SK-N-SH (cell line): Measurements from ENCODE around the gene XPA. TPM values are rescaled to one million over a fixed set of nuclear protein-coding genes. Genes with fewer than 3 reads are reported as not detected.

ENCODE experiments used
- CTCF ChIA-PET: fragments of 300-600, 350-600 bp; formaldehyde crosslinking; extraction: SDS; loops from one replicate; lab custom pipeline; 2021; lab: Yijun Ruan, JAX
- POLR2A ChIA-PET: fragments of 350-600 bp; sonication (Branson Sonifier 250); formaldehyde crosslinking; extraction: SDS; loops from one replicate; lab custom pipeline; 2020; ENCODE audit warnings: antibody characterized with exemption, inconsistent platforms; lab: Yijun Ruan, JAX
- DNase-seq: peaks from one replicate; pipeline ENCODE4 v3.0.0; 2012
- H2AFZ ChIP-seq: fragments of 200-600 bp; sonication (generic); 2 replicates; pipeline ENCODE4 v1.8.1; 2016; ENCODE audit warnings: antibody characterized with exemption, mild to moderate bottlenecking, low read depth
- H3F3A ChIP-seq: fragments of 200-600 bp; sonication (generic); replicated peaks from 2 replicates; pipeline ENCODE3; 2016; ENCODE audit warnings: antibody characterized with exemption, mild to moderate bottlenecking; ENCODE audit not compliant: insufficient read depth
- H3K27ac ChIP-seq, 2 experiments: fragments of 200-500 bp in 1 of 2; fragments of 200-600 bp in 1 of 2; sonication (Bioruptor generic) in 1 of 2; sonication (generic), shearing (Covaris generic) in 1 of 2; 2 replicates each; pipeline versions ENCODE4 v1.5.1 to v1.6.1; 2014 to 2016; ENCODE audit warnings: low read depth in 2 of 2, inconsistent platforms in 1 of 2, low read length in 1 of 2, mild to moderate bottlenecking in 1 of 2, mixed read lengths in 1 of 2
- H3K27me3 ChIP-seq: fragments of 200-600 bp; sonication (generic), shearing (Covaris generic); 2 replicates; pipeline ENCODE4 v1.6.1; 2016; ENCODE audit warnings: mixed run types; ENCODE audit not compliant: insufficient read depth
- H3K36me3 ChIP-seq, 2 experiments: fragments of 200-500 bp in 1 of 2; fragments of 200-600 bp in 1 of 2; sonication (Bioruptor generic) in 1 of 2; sonication (generic) in 1 of 2; replicated peaks in 1 of 2; 2 replicates each; pipeline versions ENCODE3 to v1.5.1; 2014 to 2016; ENCODE audit warnings: low read length in 1 of 2, mild to moderate bottlenecking in 1 of 2; ENCODE audit not compliant: insufficient read depth in 2 of 2, control insufficient read depth in 1 of 2
- H3K4me1 ChIP-seq, 2 experiments: fragments of 200-500 bp in 1 of 2; fragments of 200-600 bp in 1 of 2; sonication (Bioruptor generic) in 1 of 2; sonication (generic), shearing (Covaris generic) in 1 of 2; 2 replicates each; pipeline versions ENCODE4 v1.5.1 to v1.6.1; 2014 to 2016; ENCODE audit warnings: low read depth in 1 of 2, low read length in 1 of 2, mixed run types in 1 of 2; ENCODE audit not compliant: insufficient read depth in 2 of 2, control insufficient read depth in 1 of 2
- H3K4me2 ChIP-seq: fragments of 200-600 bp; sonication (generic), shearing (Covaris generic); 2 replicates; pipeline ENCODE4 v1.6.1; 2017; ENCODE audit warnings: mixed run types
- H3K4me3 ChIP-seq, 2 experiments: fragments of 200-500 bp in 1 of 2; fragments of 200-600 bp in 1 of 2; sonication (Bioruptor generic) in 1 of 2; sonication (generic), shearing (Covaris generic) in 1 of 2; 2 replicates each; pipeline versions ENCODE4 v1.5.1 to v1.8.1; 2014 to 2016; ENCODE audit warnings: low read depth in 2 of 2, inconsistent platforms in 1 of 2, low read length in 1 of 2, mild to moderate bottlenecking in 1 of 2, mixed read lengths in 1 of 2, moderate library complexity in 1 of 2
- H3K79me2 ChIP-seq: fragments of 200-600 bp; sonication (generic); 2 replicates; pipeline ENCODE4 v1.8.1; 2017; ENCODE audit warnings: mild to moderate bottlenecking; ENCODE audit not compliant: insufficient read depth
- H3K9ac ChIP-seq: fragments of 200-600 bp; sonication (generic); 2 replicates; pipeline ENCODE4 v1.6.1; 2017; ENCODE audit warnings: mixed run types
- H3K9me2 ChIP-seq: fragments of 200-600 bp; sonication (generic); 2 replicates; pipeline ENCODE4 v1.6.1; 2017; ENCODE audit warnings: mixed run types
- H3K9me3 ChIP-seq: fragments of 200-600 bp; sonication (generic); 2 replicates; pipeline ENCODE4 v1.6.1; 2017; ENCODE audit warnings: mixed run types, mild to moderate bottlenecking, moderate library complexity
- H4K20me1 ChIP-seq: fragments of 200-600 bp; sonication (generic); 2 replicates; pipeline ENCODE4 v1.6.1; 2017; ENCODE audit warnings: mild to moderate bottlenecking, mixed run types; ENCODE audit not compliant: insufficient read depth
- EZH2phosphoT487 ChIP-seq: fragments of 200-600 bp; sonication (generic); IDR thresholded peaks from 2 replicates; pipeline ENCODE4 v1.6.1; 2017; ENCODE audit warnings: low read depth, mixed run types, mild to moderate bottlenecking, antibody characterized with exemption, moderate library complexity, borderline replicate concordance
- MAX ChIP-seq: IDR thresholded peaks from 2 replicates; pipeline ENCODE4 v1.4.0; 2012; ENCODE audit warnings: low read depth
- MEF2A ChIP-seq: IDR thresholded peaks from 2 replicates; pipeline ENCODE4 v1.4.0; 2012; ENCODE audit warnings: low read depth, borderline replicate concordance
- MXI1 ChIP-seq: IDR thresholded peaks from 2 replicates; pipeline ENCODE4 v1.6.1; 2012; ENCODE audit warnings: mild to moderate bottlenecking, low read depth, low read length, improper control_type of control experiment
- NRF1 ChIP-seq: IDR thresholded peaks from 2 replicates; pipeline ENCODE4 v1.6.1; 2012; ENCODE audit warnings: low read depth, mild to moderate bottlenecking, low read length
- POLR2AphosphoS5 ChIP-seq: IDR thresholded peaks from 2 replicates; pipeline ENCODE4 v1.6.1; 2012; ENCODE audit warnings: low read depth, low read length
- RCOR1 ChIP-seq: fragments of 150-350 bp; IDR thresholded peaks from 2 replicates; pipeline ENCODE4 v1.6.1; 2017; ENCODE audit warnings: antibody characterized with exemption, low read length
- REST ChIP-seq: IDR thresholded peaks from 2 replicates; pipeline ENCODE4 v1.6.1; 2012; ENCODE audit warnings: mild to moderate bottlenecking, low read depth, low read length, moderate library complexity
- RXRA ChIP-seq: IDR thresholded peaks from 2 replicates; pipeline ENCODE4 v1.4.0; 2012; ENCODE audit warnings: low read depth, mild to moderate bottlenecking, borderline replicate concordance
- SIN3A ChIP-seq: IDR thresholded peaks from 2 replicates; pipeline ENCODE4 v1.6.1; 2012; ENCODE audit warnings: low read depth, mild to moderate bottlenecking, low read length, moderate library complexity, borderline replicate concordance
- TAF1 ChIP-seq: IDR thresholded peaks from 2 replicates; pipeline ENCODE4 v1.6.1; 2012; ENCODE audit warnings: low read depth, mild to moderate bottlenecking, low read length, moderate library complexity, borderline replicate concordance
- YY1 ChIP-seq: IDR thresholded peaks from 2 replicates; pipeline ENCODE4 v1.4.0; 2012; ENCODE audit warnings: low read depth, mild to moderate bottlenecking
- WGBS: methylation state at CpG from one replicate; pipeline ENCODE4 v1.1.6; 2017; ENCODE audit warnings: low lambda C conversion rate; 5-methylcytosine and 5-hydroxymethylcytosine counted together
- polyA plus RNA-seq, 3 experiments: library from polyadenylated mRNA; depleted of rRNA; stranded (reverse); fragments of >200 nt; gene quantifications; 2 replicates each; pipeline ENCODE4 v1.2.3, GENCODE V29; 2012

Gene XPA
- polyA plus RNA-seq (2012; rRNA removed), result 3.2 and 3.3 TPM in 2 replicates
- 3.8 and 6.0 TPM in 2 replicates for polyA plus RNA-seq (2012; cell fraction: cytosol; rRNA removed)
- 4.2 and 5.5 TPM in 2 replicates for polyA plus RNA-seq (2012; cell fraction: nucleus; rRNA removed)

GRCh38 chr9:97696803-97697601 is at the start of gene XPA:
Gene XPA, minus strand, starts transcription at chr9:97697340. Its CDS starts 48 bp downstream, at chr9:97697292.
- Histone ChIP-seq H3K9ac (peak within 1 kb of the TSS; percentile 83), H3K36me3 (peaks cover 10 to 12% of the 10 kb centered on the region in 2 experiments), H2AFZ (peak within 1 kb of the TSS; percentile 95), H4K20me1 (peaks cover 5% of the 10 kb centered on the region; the same call in 1 of the 2 replicates), H3K4me3 (peak within 1 kb of the TSS; percentile 82 to 95), H3K9me3 (no peaks in the 10 kb centered on the region), H3K9me2 (no peaks in the 10 kb centered on the region), H3K79me2 (peaks cover 33% of the 10 kb centered on the region), H3K27ac (peak within 1 kb of the TSS; percentile 73 to 93), H3F3A (no peaks in the 10 kb centered on the region), H3K4me2 (peak within 1 kb of the TSS; percentile 92), H3K4me1 (peaks cover 7 to 19% of the 10 kb centered on the region in 2 experiments; a peak in 3 of 4 replicates), H3K27me3 (no peaks in the 10 kb centered on the region)
- peak; percentile 99 for DNase-seq
- ChIA-PET POLR2A (interaction anchor here (1.1 to 2.0 kb wide), 3 partner anchors 9 to 226 kb away, joined by 3 to 10 read pairs (median 5); partner anchors contain the start of genes NCBP1, TRMO and TSTD2), CTCF (interaction anchor here (1.1 to 2.2 kb wide), 4 partner anchors 9 to 338 kb away, joined by 3 to 7 read pairs (median 4); no protein-coding TSS in a partner anchor)
- TF ChIP-seq SIN3A, result peak; percentile 75; the same call in 1 of the 2 replicates
- peak; percentile 75 for TF ChIP-seq MXI1
- TF ChIP-seq YY1, result peak; percentile 82
- no peak for TF ChIP-seq RXRA
- no peak for TF ChIP-seq MEF2A
- TF ChIP-seq NRF1, result peak; percentile 85
- TF ChIP-seq POLR2AphosphoS5, result peak; percentile 78
- TF ChIP-seq MAX, result peak; percentile 37; the same call in 1 of the 2 replicates
- peak; percentile 70 for TF ChIP-seq TAF1
- TF ChIP-seq EZH2phosphoT487, result no peak
- TF ChIP-seq, all 33 proteins: peak for 7
- under 1% methylated on average over 38 of the region's 82 CpGs for WGBS

- CTCF ChIA-PET, result no interaction called here
- WGBS, result 5% methylated on average over 4 of the region's 7 CpGs
- DNase-seq, result peak; percentile 22
These were observed 47.9 kb upstream of the XPA start for GRCh38 chr9:97744710-97745708.

More at GRCh38 chr9:97744710-97745708, 47.9 kb upstream of the XPA start:
- Histone ChIP-seq H3K9me2 (no peaks in the 10 kb centered on the region), H3F3A (no peaks in the 10 kb centered on the region), H3K79me2 (no peaks in the 10 kb centered on the region), H3K4me2 (no peak overlapping the region), H3K4me1 (no peaks in the 10 kb centered on the region; a peak in 1 of 4 replicates), H3K27me3 (no peaks in the 10 kb centered on the region; the same call in 1 of the 2 replicates), H3K27ac (no peak overlapping the region), H3K4me3 (no peak overlapping the region), H3K9ac (no peak overlapping the region), H4K20me1 (no peaks in the 10 kb centered on the region), H3K36me3 (no peaks in the 10 kb centered on the region), H3K9me3 (no peaks in the 10 kb centered on the region), H2AFZ (no peak overlapping the region)
- TF ChIP-seq MXI1 (no peak), RCOR1 (no peak), REST (peak; percentile 89), YY1 (no peak)
- POLR2A ChIA-PET, result no interaction called here
